Dendritic cell treated with granulocyte-macrophage colony-stimulating factor and Interleukin-4, amounts not matched to agents 40 ng/mL and 50 ng/mL, for 4 days (primary cell): ENCODE data around the gene FAM83D.
"Not testable (repeated sequence)": the region's sequence is repeated elsewhere in the genome, so short reads cannot be mapped to it uniquely, and the experiment has no call there.

Source experiments
- H3K27ac Mint-ChIP-seq: one replicate; pipeline ENCODE4 v1.8.0; 2022; ENCODE audit warnings: mild to moderate bottlenecking, mixed read lengths
- H3K27me3 Mint-ChIP-seq: one replicate; pipeline ENCODE4 v1.8.0; 2022; ENCODE audit warnings: mild to moderate bottlenecking, mixed read lengths
- H3K36me3 Mint-ChIP-seq: one replicate; pipeline ENCODE4 v1.8.0; 2022; ENCODE audit warnings: low read depth, mixed read lengths
- H3K4me1 Mint-ChIP-seq: one replicate; pipeline ENCODE4 v1.8.0; 2022; ENCODE audit warnings: low read depth, mixed read lengths
- H3K4me3 Mint-ChIP-seq: one replicate; pipeline ENCODE4 v1.8.0; 2022; ENCODE audit warnings: mild to moderate bottlenecking, moderate library complexity, mixed read lengths
- H3K9me3 Mint-ChIP-seq: one replicate; pipeline ENCODE4 v1.8.0; 2022; ENCODE audit warnings: mixed read lengths
- intact Hi-C: fragments of 100-400 bp; cut with micrococcal nuclease; formaldehyde crosslinking; loops from one replicate; pipeline ENCODE4 v1.15.0; 2022

Gene FAM83D

DNA sequence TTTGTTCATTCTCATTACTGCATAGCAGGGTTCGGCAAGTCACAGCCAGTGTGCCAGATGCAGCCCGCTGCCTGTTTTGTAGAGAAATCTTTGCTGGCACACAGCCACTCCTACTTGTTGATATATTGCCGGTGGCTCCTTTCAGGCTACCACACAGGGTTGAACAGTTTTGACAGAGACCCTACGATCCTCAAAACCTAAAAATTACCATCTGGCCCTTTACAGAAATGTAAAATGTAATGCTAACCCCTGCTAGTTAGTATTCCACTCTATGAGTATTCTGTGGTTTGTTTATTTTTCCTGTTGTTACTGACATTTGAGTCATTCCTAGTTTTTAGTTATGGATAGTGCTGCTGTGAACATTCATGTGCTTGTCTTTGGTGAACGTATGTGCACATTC lies 47.4 kb downstream of the FAM83D start:
- Mint-ChIP-seq H3K27ac (no peak overlapping the region), H3K36me3 (peaks cover 64% of the 10 kb centered on the region), H3K9me3 (no peaks in the 10 kb centered on the region), H3K4me3 (no peak overlapping the region), H3K4me1 (no peaks in the 10 kb centered on the region), H3K27me3 (no peaks in the 10 kb centered on the region)
- intact Hi-C loops: no loop called here

DNA sequence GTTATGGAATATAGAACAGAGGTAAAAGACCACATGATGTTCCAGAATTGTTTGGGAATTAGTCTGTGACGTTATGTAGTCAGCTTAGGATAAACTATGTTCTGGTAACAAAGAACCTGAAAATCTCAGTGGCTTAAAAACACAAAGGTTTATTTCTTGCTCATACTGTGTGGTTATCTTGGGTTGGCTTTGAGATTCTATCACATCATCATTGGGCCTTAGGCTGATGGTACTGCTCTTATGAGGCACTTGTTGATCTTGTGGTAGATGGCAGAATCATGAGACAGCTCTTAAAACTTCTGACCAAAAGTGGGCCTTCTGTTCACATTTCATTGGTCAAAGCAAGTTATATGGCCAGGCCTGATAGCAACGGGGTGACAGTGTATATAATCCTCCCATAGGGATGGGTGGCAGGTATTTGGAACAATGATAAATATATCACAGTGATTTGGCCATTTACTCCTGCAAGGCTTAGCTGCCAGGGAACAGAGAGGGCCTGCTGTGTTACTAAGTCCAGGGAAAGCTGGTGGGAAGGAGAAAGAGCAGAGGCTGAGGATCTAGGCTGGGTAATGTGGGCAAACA lies 49.4 kb downstream of the FAM83D start:
- intact Hi-C loops: no loop called here
- Mint-ChIP-seq H3K27ac (no peak overlapping the region), H3K4me3 (no peak overlapping the region), H3K27me3 (no peaks in the 10 kb centered on the region), H3K36me3 (peaks cover 45% of the 10 kb centered on the region), H3K4me1 (no peaks in the 10 kb centered on the region), H3K9me3 (no peaks in the 10 kb centered on the region)

DNA sequence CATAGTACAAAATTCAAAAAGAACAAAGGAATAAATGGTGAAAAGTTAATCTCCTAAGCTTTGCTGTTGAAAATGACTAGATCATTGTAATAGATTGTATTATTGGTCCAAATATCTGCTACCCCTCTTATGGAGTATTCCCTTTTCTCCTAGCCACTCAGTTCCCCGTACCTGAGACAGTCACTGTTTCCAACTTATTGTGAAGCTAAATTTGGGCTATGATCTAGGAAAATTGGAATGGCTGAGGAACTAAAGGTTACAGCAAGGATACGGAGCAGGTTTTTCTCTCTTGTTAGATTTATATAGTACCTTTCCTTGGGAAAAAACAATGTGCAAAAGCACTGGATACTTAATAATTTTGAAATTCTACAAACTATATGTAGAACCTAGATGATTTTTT lies 53.2 kb downstream of the FAM83D start:
- Mint-ChIP-seq H3K27ac (no peak overlapping the region), H3K36me3 (peaks cover 27% of the 10 kb centered on the region), H3K9me3 (no peaks in the 10 kb centered on the region), H3K4me1 (no peaks in the 10 kb centered on the region), H3K27me3 (no peaks in the 10 kb centered on the region), H3K4me3 (no peak overlapping the region)
- intact Hi-C loops: no loop called here

DNA sequence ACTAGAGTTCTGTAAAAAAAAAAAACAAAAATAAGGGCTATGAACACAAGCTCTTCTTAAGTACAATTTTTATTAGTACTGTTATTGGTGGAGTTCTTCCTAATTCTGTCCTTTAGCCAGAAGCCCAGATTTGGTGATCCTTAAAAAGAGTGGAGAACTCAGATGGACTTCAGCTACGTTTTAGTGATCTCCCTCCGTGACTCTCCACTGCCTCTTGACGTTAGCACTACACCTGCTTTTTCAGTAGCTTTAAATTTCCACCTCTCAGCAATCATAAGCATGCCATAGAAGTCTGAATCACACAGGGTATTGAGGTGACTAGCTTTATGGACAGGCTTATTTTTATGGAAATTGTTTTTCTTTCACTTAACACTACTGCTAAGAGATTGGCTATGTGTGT lies 53.6 kb downstream of the FAM83D start:
- H3K9me3 Mint-ChIP-seq: no peaks in the 10 kb centered on the region
- intact Hi-C loops: no loop called here
- H3K4me1 Mint-ChIP-seq: peaks cover under 1% of the 10 kb centered on the region
- H3K27me3 Mint-ChIP-seq: no peaks in the 10 kb centered on the region
- H3K27ac Mint-ChIP-seq: no peak overlapping the region
- no peak overlapping the region for H3K4me3 Mint-ChIP-seq
- H3K36me3 Mint-ChIP-seq: peaks cover 27% of the 10 kb centered on the region

DNA sequence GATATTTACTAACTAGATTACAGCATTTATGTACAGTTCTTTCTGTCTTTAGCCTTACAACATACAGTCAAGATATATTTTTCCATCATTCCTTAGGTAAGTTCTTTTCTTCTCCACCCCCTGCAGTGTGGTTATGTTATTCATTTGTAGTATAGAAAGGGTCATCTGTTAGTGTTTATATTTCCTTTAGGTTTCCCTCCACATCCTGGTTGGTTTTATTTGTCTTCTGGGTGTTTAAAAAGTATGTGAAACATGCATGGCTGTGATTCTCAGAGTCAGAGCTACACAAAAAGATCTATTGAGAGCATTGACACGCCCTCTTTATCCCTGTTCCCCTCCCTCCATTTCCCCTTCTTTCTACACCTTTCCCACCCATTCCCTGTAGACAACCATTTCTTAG lies 56.1 kb downstream of the FAM83D start:
- no peak overlapping the region for H3K27ac Mint-ChIP-seq
- no peak overlapping the region for H3K4me3 Mint-ChIP-seq
- peaks cover 39% of the 10 kb centered on the region for H3K36me3 Mint-ChIP-seq
- H3K27me3 Mint-ChIP-seq: no peaks in the 10 kb centered on the region
- intact Hi-C loops: no loop called here
- no peaks in the 10 kb centered on the region for H3K9me3 Mint-ChIP-seq
- peaks cover 7% of the 10 kb centered on the region for H3K4me1 Mint-ChIP-seq

- Mint-ChIP-seq H3K36me3 (peaks cover 62% of the 10 kb centered on the region), H3K27ac (no peak overlapping the region), H3K4me1 (peaks cover 7% of the 10 kb centered on the region), H3K27me3 (no peaks in the 10 kb centered on the region), H3K9me3 (no peaks in the 10 kb centered on the region), H3K4me3 (no peak overlapping the region)
- intact Hi-C loops: no loop called here
Measured at GRCh38 chr20:38985060-38985459, 58.8 kb downstream of the FAM83D start.

DNA sequence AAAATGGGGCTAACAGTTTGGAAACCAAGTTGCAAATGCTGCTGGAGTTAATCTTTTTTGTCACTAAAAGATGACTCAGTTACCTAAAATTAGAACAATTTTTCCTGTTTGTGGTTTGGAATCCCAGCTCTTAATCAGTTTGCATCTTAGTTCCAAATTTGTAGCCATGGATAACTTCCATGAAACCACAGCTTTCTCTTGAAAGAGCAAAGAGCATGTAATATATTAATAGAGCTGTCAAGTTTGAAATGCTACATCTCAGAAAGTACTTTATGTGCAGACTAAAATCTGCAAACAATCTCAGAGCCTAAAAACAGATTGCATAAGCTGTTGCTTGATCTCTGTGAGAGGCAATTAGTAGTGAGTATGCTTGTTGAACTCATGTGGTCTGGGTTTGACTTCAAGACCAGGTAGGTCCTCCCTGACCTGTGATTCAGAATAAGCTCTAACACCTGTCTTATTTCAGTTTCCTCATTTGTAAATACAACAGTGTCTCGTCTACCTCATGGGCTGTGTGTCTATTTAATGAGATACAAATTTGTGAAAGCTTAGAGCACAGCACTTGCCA lies 59.5 kb downstream of the FAM83D start:
- H3K27me3 Mint-ChIP-seq: no peaks in the 10 kb centered on the region
- peaks cover 65% of the 10 kb centered on the region for H3K36me3 Mint-ChIP-seq
- no peak overlapping the region for H3K4me3 Mint-ChIP-seq
- H3K9me3 Mint-ChIP-seq: no peaks in the 10 kb centered on the region
- intact Hi-C loops: no loop called here
- peaks cover 7% of the 10 kb centered on the region for H3K4me1 Mint-ChIP-seq
- H3K27ac Mint-ChIP-seq: no peak overlapping the region

DNA sequence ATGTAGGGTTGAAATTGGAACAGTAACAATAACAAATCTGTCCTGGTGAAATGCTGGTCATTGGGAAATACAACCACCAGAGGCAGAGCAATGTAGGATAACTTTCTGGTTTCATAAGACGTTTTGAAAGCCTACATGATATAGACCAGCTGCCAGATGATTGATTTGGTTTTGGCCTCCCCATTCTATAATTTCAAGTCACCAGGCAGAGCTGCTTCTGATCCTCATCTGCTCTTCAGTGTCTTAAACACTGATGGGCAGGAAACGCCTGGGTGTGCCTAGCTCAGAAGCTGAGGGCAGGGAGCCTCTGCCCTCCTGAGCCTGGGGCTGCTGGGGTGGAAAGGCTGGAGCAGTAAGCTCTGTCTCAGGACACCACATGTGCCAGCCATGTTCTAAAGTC lies 60.4 kb downstream of the FAM83D start:
- Mint-ChIP-seq H3K27ac (no peak overlapping the region), H3K9me3 (no peaks in the 10 kb centered on the region), H3K4me3 (no peak overlapping the region), H3K27me3 (no peaks in the 10 kb centered on the region), H3K36me3 (peaks cover 60% of the 10 kb centered on the region), H3K4me1 (peaks cover 7% of the 10 kb centered on the region)
- intact Hi-C loops: no loop called here

DNA sequence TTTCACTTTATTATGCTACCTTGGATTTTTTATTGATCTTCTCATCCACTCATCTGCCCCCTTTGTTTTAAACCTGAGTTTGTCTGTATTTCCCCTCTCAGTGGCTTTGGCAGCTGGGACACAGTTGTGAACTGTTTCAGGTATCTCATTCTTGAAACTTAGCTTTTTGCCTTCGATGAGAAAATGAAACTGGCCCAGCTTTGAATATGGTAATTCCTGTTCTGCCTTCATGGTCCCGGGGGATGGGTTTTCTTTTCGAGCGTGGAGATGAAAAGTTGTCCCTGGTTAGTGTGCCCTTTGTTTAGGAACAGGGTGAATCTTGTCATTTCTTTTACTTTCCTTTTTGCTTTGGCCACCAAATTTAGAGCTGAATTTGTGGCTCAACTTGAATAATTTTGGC lies 61.6 kb downstream of the FAM83D start:
- peaks cover 71% of the 10 kb centered on the region for H3K36me3 Mint-ChIP-seq
- intact Hi-C loops: no loop called here
- no peaks in the 10 kb centered on the region for H3K9me3 Mint-ChIP-seq
- no peak overlapping the region for H3K4me3 Mint-ChIP-seq
- peaks cover 7% of the 10 kb centered on the region for H3K4me1 Mint-ChIP-seq
- no peak overlapping the region for H3K27ac Mint-ChIP-seq
- H3K27me3 Mint-ChIP-seq: no peaks in the 10 kb centered on the region

- Mint-ChIP-seq H3K9me3 (no peaks in the 10 kb centered on the region), H3K4me1 (no peaks in the 10 kb centered on the region), H3K4me3 (no peak overlapping the region), H3K27ac (no peak overlapping the region), H3K36me3 (peaks cover 77% of the 10 kb centered on the region), H3K27me3 (no peaks in the 10 kb centered on the region)
- intact Hi-C loops: no loop called here
Measured at GRCh38 chr20:38990728-38991127, 64.5 kb downstream of the FAM83D start.

GRCh38 chr20:38991814-38992704 lies 65.8 kb downstream of the FAM83D start:
- intact Hi-C loops: no loop called here
- no peak overlapping the region for H3K27ac Mint-ChIP-seq
- no peaks in the 10 kb centered on the region for H3K9me3 Mint-ChIP-seq
- peaks cover 81% of the 10 kb centered on the region for H3K36me3 Mint-ChIP-seq
- no peaks in the 10 kb centered on the region for H3K27me3 Mint-ChIP-seq
- no peaks in the 10 kb centered on the region for H3K4me1 Mint-ChIP-seq
- no peak overlapping the region for H3K4me3 Mint-ChIP-seq

GRCh38 chr20:38995536-38996044 lies 69.4 kb downstream of the FAM83D start:
- Mint-ChIP-seq H3K9me3 (no peaks in the 10 kb centered on the region), H3K4me1 (peaks cover 5% of the 10 kb centered on the region), H3K27me3 (no peaks in the 10 kb centered on the region), H3K4me3 (no peak overlapping the region), H3K27ac (no peak overlapping the region), H3K36me3 (peaks cover 82% of the 10 kb centered on the region)
- intact Hi-C loops: no loop called here

GRCh38 chr20:38996866-38997265 lies 70.6 kb downstream of the FAM83D start:
- H3K9me3 Mint-ChIP-seq, H3K4me3 Mint-ChIP-seq, intact Hi-C loops, H3K27ac Mint-ChIP-seq, H3K4me1 Mint-ChIP-seq, H3K27me3 Mint-ChIP-seq: not testable (repeated sequence)
- H3K36me3 Mint-ChIP-seq: peaks cover 83% of the 10 kb centered on the region

GRCh38 chr20:38997622-38998021 lies 71.4 kb downstream of the FAM83D start:
- H3K9me3 Mint-ChIP-seq: no peaks in the 10 kb centered on the region
- H3K36me3 Mint-ChIP-seq: peaks cover 83% of the 10 kb centered on the region
- no peaks in the 10 kb centered on the region for H3K27me3 Mint-ChIP-seq
- intact Hi-C loops: no loop called here
- peaks cover 5% of the 10 kb centered on the region for H3K4me1 Mint-ChIP-seq
- H3K27ac Mint-ChIP-seq: no peak overlapping the region
- no peak overlapping the region for H3K4me3 Mint-ChIP-seq
